Measurements from ENCODE around the gene TOM1L2.

The TOM1L2 gene

GRCh38 chr17:17801800-17802481, 170.3 kb downstream of the TOM1L2 start:
- H3K4me3 ChIP-seq (replicated peaks in 1 of 2; ENCODE audit: low read depth in 2 of 2, low read length in 2 of 2): no peak overlapping the region
- no peak for TF ChIP-seq CTCF (IDR thresholded peaks at IDR 0.05; ENCODE audit: low read depth, low read length)
- DNase-seq (ENCODE audit: low read depth in 2 of 2): no peak

- H3K4me3 ChIP-seq (replicated peaks in 1 of 2; ENCODE audit: low read depth in 2 of 2, low read length in 2 of 2): no peak overlapping the region
- no peak for TF ChIP-seq CTCF (IDR thresholded peaks at IDR 0.05; ENCODE audit: low read depth, low read length)
- no peak for DNase-seq (ENCODE audit: low read depth in 2 of 2)
Observed at GRCh38 chr17:17800504-17801021, 171.6 kb downstream of the TOM1L2 start.

GRCh38 chr17:17798573-17799255, 173.5 kb downstream of the TOM1L2 start:
- no peak overlapping the region for H3K4me3 ChIP-seq (replicated peaks in 1 of 2; ENCODE audit: low read depth in 2 of 2, low read length in 2 of 2)
- DNase-seq (ENCODE audit: low read depth in 2 of 2): no peak
- no peak for TF ChIP-seq CTCF (IDR thresholded peaks at IDR 0.05; ENCODE audit: low read depth, low read length)

- TF ChIP-seq CTCF (IDR thresholded peaks at IDR 0.05; ENCODE audit: low read depth, low read length): no peak
- no peak for DNase-seq (ENCODE audit: low read depth in 2 of 2)
- no peak overlapping the region for H3K4me3 ChIP-seq (replicated peaks in 1 of 2; ENCODE audit: low read depth in 2 of 2, low read length in 2 of 2)
Observed at GRCh38 chr17:17798010-17798556, 174.1 kb downstream of the TOM1L2 start.

GRCh38 chr17:17797119-17797809, 174.9 kb downstream of the TOM1L2 start:
- DNase-seq (ENCODE audit: low read depth in 2 of 2): no peak
- no peak for TF ChIP-seq CTCF (IDR thresholded peaks at IDR 0.05; ENCODE audit: low read depth, low read length)
- H3K4me3 ChIP-seq (replicated peaks in 1 of 2; ENCODE audit: low read depth in 2 of 2, low read length in 2 of 2): no peak overlapping the region

GRCh38 chr17:17796787-17797061, 175.5 kb downstream of the TOM1L2 start:
- no peak for TF ChIP-seq CTCF (IDR thresholded peaks at IDR 0.05; ENCODE audit: low read depth, low read length)
- DNase-seq (ENCODE audit: low read depth in 2 of 2): no peak
- H3K4me3 ChIP-seq (replicated peaks in 1 of 2; ENCODE audit: low read depth in 2 of 2, low read length in 2 of 2): no peak overlapping the region

All from cardiac fibroblast (primary cell).